HG02938 (cell line): Measurements from ENCODE around the gene EPDR1.

Experiments used
- ATAC-seq: cut with Tn5 transposase; IDR thresholded peaks from one replicate; pipeline ENCODE4 v1.9.1; 2021; ENCODE audit warnings: mild to moderate bottlenecking, moderate library complexity; ENCODE audit not compliant: unreplicated experiment

Gene EPDR1

DNA sequence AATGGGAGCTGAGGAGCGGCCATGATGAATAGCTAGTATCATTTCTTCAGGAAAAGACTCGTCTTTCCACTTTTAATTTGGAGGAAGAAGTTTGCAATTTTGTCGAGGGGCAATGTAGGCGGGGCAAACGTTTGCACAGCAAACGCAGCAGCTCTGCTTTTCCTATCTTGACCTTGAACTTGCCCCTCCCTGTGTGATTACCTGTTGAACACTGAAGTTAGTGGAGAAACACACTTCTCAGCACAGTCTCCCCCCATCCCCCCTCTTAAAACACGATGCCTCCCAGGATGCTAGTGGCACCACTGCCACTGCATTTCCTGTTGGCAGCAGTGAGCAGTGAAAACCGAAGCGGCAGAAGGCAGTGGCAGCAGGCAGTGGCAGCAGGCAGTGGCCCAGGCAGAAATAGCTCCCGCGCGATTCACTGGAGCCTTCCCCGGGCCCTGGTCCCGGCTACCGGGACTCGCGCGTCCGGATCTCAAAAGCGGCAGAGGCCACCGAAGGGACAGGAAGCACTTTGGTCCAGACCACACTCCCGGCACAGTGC lies at the start of gene EPDR1:
EPDR1 (plus strand) TSS at position 336 of the 544 bp plus-strand sequence. CDS start 300 bp downstream, outside the sequence.
- ATAC-seq, result peak; percentile 32

- ATAC-seq, result no peak
Observed at GRCh38 chr7:37882086-37882485, 38.4 kb upstream of the EPDR1 start.

GRCh38 chr7:37893359-37893758 lies 27.1 kb upstream of the EPDR1 start:
- no peak for ATAC-seq

GRCh38 chr7:37894671-37895070 lies 25.8 kb upstream of the EPDR1 start:
- no peak for ATAC-seq

- no peak for ATAC-seq
Observed at GRCh38 chr7:37899712-37900247, 20.7 kb upstream of the EPDR1 start.

- ATAC-seq, result no peak
Observed at GRCh38 chr7:37901236-37901827, 19.1 kb upstream of the EPDR1 start.

GRCh38 chr7:37901890-37902524 lies 18.4 kb upstream of the EPDR1 start:
- no peak for ATAC-seq

DNA sequence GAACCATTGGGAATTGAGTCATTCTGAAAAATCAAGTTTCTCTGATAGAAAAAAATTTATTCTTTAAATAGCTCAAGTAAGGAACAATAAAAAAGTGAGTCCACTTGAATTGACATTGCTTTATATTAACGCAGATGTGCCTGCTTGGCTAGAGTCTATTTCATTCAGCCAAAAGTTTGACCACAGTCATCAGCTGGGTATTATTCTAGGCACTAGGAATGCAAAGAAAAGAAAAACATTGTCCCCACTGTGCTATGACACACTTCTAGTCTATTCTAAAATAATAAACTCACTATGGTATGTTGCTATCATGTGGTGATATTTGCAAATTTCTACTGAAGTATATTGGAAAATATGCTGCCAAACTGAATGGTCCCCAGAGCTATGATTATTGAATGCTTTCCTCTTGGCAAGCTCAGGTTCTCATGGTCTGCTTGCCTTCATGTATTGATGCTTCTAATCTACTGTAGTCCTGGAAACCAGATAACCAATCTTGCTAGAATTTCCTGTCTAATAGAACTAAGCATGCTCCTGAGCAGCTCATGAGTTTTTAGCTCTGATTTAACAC lies 12.1 kb upstream of the EPDR1 start:
- ATAC-seq, result no peak

GRCh38 chr7:37912756-37913155 lies 7.7 kb upstream of the EPDR1 start:
- ATAC-seq, result no peak

DNA sequence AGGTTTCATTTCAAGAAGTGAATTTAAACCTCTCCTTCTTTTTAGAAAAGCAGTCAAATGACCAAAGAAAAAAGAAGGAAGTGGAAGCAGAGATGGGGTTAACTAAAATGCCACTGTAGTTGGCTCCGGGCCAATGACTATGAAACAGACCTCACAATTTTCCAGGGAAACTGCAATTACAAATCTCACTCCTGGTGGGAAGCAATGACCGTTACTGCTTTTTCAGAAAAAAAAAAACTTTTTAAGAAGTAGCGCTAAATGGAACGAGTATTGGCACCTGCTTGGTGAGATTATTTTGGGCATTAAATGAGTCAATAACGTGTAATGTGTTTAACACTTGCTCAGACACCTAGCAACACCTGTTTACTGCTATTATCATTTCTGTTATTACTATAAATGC lies 5.0 kb upstream of the EPDR1 start:
- peak; percentile 52 for ATAC-seq

GRCh38 chr7:37916017-37916672 lies 4.3 kb upstream of the EPDR1 start:
- ATAC-seq, result no peak

GRCh38 chr7:37916673-37917660 lies 3.5 kb upstream of the EPDR1 start, which contains the start of gene SFRP4:
TSS of gene SFRP4 (minus strand) at chr7:37916817. CDS start at chr7:37916537, 280 bp downstream.
- ATAC-seq, result peak; percentile 43

DNA sequence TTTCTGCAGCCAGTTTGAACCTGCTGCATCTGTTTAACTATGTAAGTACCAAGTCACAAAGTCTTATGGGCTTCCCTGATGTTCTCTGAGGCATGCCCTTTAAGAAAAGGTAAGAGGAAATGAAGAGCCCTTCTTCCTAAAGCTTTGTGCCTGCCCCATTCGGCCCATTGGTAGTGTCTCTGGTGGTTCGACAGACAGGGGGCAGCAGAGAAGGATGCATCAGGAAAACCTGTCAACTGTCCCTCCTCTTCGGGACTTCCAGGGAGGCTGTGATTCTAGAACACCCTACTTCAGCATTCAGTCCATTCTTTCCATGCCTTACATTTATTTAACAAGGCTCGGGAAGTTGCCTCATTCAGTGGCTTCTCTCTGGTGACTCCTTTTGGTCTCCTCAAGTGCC lies 1.9 kb upstream of the EPDR1 start:
- ATAC-seq, result no peak

DNA sequence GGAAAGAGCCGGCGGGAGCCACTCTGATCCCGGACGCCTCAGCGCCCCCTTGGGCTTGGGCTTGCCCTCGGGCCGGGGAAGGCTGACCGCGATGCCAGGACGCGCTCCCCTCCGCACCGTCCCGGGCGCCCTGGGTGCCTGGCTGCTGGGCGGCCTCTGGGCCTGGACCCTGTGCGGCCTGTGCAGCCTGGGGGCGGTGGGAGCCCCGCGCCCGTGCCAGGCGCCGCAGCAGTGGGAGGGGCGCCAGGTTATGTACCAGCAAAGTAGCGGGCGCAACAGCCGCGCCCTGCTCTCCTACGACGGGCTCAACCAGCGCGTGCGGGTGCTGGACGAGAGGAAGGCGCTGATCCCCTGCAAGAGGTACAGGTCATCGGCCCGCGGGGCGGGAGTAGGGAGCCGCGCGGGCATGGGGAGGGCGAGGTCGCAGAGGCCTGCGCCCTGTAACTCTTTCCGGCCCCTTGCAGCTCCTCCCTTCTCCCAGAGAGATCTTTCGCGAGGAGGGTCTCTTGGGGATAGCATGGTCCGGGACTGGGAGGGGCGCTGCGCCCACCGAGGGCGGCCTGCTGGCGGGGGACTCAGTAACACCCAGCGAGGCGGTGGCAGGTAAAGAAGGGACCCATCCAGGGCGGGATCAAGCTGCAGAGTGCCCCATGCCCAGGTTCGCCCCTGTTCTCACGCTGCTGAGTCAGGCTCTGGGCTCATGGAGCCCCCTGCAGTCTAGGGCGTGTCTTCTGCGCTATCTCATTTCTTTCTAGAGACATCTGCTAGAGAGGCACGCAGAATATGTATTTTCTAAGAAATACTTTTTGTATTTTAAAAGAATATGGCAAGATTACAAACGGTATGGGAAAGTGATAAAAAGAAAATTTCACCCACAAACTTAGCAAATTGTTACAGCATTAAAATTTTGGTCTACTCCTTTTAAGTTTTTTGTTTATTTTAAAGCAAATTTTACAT lies 687 bp downstream of the EPDR1 start:
- peak; percentile 50 for ATAC-seq

DNA sequence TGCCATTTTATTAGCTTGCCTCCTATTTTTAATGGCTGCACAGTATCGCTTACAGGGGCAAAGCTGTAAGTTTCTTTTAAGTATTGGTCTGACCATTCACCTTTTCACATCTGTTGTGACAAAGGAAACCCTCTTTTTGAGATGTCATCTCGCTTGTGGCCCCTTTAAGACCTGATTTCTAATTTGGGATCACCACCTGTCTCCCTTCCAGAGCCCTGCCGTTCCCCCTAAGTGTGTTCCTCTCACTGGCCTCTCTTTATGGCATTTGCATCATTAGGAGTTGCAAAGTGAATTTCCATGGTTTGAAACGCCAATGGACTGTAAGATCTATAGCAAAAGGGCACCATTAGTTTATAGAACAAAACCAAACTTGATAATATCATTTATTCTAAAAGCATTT lies 1.4 kb downstream of the EPDR1 start:
- ATAC-seq, result no peak

- no peak for ATAC-seq
Observed at GRCh38 chr7:37923996-37924395, 3.6 kb downstream of the EPDR1 start.

- ATAC-seq, result no peak
Observed at GRCh38 chr7:37924491-37925041, 4.1 kb downstream of the EPDR1 start.

DNA sequence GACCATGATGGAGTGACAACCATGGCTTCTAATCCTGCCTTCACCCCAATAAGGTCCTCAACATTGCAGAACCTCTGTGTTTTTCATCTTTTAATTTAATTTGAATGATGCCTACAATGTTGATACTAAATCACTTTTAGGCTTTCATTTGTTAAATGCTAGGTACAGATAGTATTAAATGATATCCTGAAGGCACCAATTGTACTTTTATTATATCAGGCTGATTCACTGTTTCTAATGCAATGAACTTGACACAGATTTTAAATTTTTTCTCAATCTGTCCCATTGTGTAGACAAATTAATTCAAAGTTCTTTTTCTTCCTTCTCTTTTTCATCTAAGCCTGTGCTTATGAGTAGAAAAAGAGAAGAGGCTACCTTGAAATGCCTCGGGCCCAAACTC lies 5.2 kb downstream of the EPDR1 start:
- ATAC-seq, result no peak
